HAP-1 (cell line): ENCODE data around the gene SLC33A1.
"Not testable (repeated sequence)": the region's sequence is repeated elsewhere in the genome, so short reads cannot be mapped to it uniquely, and the experiment has no call there.

ENCODE experiments used
- DNase-seq, 2 experiments: peaks; one replicate each; pipeline ENCODE4 v3.0.0-alpha.2; 2016 to 2020; ENCODE audit warnings: low spot score in 2 of 2
- H3K27me3 ChIP-seq: fragments of 250-450 bp; sonication (Bioruptor Pico); 2 replicates; pipeline ENCODE4 v1.5.1; 2020; ENCODE audit warnings: low read depth, mild to moderate bottlenecking, moderate library complexity
- H3K36me3 ChIP-seq: fragments of 250-450 bp; sonication (Bioruptor Pico); replicated peaks from 2 replicates; pipeline ENCODE4 v1.5.1; 2020; ENCODE audit warnings: mild to moderate bottlenecking
- H3K4me1 ChIP-seq: fragments of 250-450 bp; sonication (Bioruptor Pico); 2 replicates; pipeline ENCODE4 v1.5.1; 2020; ENCODE audit warnings: mild to moderate bottlenecking
- H3K4me3 ChIP-seq: fragments of 250-450 bp; sonication (Bioruptor Pico); 2 replicates; pipeline ENCODE4 v1.5.1; 2020; ENCODE audit warnings: mild to moderate bottlenecking, moderate library complexity
- H3K9me3 ChIP-seq: fragments of 250-450 bp; sonication (Bioruptor Pico); 2 replicates; pipeline ENCODE4 v1.5.1; 2020; ENCODE audit warnings: mild to moderate bottlenecking, moderate library complexity
- in situ Hi-C: fragments of 300-500 bp; cut with MboI; formaldehyde crosslinking; loops from 3 replicates; pipeline ENCODE4 v1.14.3; 2020; ENCODE audit warnings: low sequenced_read_pairs, inconsistent platforms, mixed read lengths

SLC33A1 gene

DNA sequence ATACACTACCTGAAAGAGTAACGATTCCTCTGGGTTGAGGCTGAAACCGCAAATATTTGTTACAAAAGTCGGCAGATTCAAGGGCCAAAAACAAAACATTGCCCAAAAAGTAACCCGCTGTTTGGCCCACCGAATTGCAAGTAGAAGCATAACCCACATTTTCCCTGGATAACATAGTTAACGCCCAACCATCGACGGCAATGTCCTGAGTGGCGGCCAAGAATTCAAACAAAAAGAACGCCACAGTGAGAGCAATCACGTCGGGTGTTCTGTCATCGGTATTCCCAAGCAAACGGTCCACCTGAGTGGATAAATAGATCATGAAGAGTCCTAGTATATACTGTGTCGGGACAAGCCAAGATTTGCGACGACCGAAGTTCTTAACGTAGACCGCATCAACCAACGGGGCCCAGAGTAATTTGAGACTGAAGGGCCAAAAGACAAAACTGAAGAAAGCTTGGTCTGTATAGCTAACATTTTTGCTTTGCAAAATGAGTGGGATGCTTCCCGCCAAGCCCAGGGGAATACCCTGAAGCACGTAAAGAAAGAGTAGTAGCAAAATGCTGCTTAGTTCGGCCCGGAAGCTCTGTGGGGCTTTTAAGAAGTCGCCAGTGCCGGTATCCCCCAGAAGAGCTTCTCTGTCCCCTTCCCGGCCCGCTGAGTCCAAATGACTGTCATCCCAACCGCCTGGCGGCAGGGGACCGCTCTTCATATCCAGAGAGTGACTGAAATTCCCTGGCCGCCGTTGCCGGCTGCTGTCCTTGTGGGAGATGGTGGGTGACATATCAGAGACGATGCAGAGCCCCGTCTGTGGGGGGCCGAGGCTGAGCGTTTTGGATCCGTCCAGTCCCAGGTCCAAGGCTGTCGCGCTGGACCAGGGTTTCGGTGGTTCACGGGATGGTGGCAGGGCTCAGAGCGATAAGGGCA is 750 bp downstream of the SLC33A1 start:
- Histone ChIP-seq H3K4me3 (peak overlapping the region; percentile 69), H3K4me1 (peaks cover 6% of the 10 kb centered on the region), H3K27me3 (no peaks in the 10 kb centered on the region), H3K36me3 (no peaks in the 10 kb centered on the region; the same call in 1 of the 2 replicates), H3K9me3 (no peaks in the 10 kb centered on the region)
- in situ Hi-C loops, result loop anchor here (10.0 to 25.0 kb wide), 2 partner anchors 109 to 491 kb away; partner anchors contain the start of gene PLCH1
- DNase-seq, result peak in 1 of 2 experiments; percentile 47

GRCh38 chr3:155852341-155852740 is 1.9 kb downstream of the SLC33A1 start:
- Histone ChIP-seq H3K4me3 (peak overlapping the region; percentile 69), H3K9me3 (no peaks in the 10 kb centered on the region), H3K4me1 (peaks cover 6% of the 10 kb centered on the region), H3K27me3 (no peaks in the 10 kb centered on the region), H3K36me3 (no peaks in the 10 kb centered on the region; the same call in 1 of the 2 replicates)
- DNase-seq, result no peak
- in situ Hi-C loops, result loop anchor here (10.0 to 25.0 kb wide), 2 partner anchors 108 to 490 kb away; partner anchors contain the start of gene PLCH1

GRCh38 chr3:155849404-155849803 is 4.8 kb downstream of the SLC33A1 start:
- H3K27me3 ChIP-seq, in situ Hi-C loops, H3K9me3 ChIP-seq, H3K36me3 ChIP-seq, H3K4me3 ChIP-seq, DNase-seq, H3K4me1 ChIP-seq: not testable (repeated sequence)

- in situ Hi-C loops, result no loop called here
Measured at GRCh38 chr3:155847993-155848392, 6.2 kb downstream of the SLC33A1 start.

DNA sequence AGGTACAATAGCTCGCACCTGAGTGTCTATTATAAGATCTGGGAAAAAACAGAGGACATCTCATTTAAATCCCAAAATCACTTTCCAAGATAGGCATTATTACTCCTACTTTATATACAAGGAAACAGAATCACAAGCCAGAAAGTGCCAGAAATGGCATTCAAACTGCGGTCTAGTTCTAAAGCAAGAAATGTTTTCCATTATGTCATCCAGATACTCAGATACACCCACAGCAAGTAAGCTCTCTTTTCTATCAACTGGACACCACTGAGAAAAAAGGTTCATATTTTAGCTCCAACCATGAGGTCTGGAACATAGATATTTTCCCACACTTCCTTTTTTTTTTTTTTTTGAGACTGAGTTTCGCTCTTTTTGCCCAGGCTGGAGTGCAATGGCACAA is 8.1 kb downstream of the SLC33A1 start:
- no peak for DNase-seq
- Histone ChIP-seq H3K36me3 (no peaks in the 10 kb centered on the region), H3K9me3 (no peaks in the 10 kb centered on the region)

More at GRCh38 chr3:155847993-155848392, 6.2 kb downstream of the SLC33A1 start:
- DNase-seq, result no peak
- Histone ChIP-seq H3K27me3 (no peaks in the 10 kb centered on the region), H3K36me3 (no peaks in the 10 kb centered on the region; the same call in 1 of the 2 replicates), H3K4me1 (no peaks in the 10 kb centered on the region; the same call in 1 of the 2 replicates), H3K4me3 (no peak overlapping the region), H3K9me3 (no peaks in the 10 kb centered on the region)

DNA sequence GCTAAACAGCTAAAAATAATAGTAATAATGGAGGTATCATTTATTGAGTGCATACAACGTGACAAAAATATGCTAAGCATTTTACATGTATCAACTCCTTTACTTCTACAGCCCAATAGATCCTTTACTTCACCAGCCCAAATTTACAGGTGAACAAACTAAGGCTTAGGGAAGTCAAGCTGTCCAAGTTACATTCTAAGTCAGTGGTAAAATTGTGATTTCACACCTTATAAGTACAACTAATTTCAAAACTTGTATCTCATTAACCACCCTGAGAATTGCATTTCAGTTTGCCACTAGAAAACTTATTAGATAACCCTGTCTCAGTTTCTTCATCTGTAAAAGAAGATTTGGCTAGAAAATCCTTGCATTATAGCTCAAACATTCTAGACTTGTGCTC is 10.7 kb downstream of the SLC33A1 start:
- H3K36me3 ChIP-seq, result no peaks in the 10 kb centered on the region
- in situ Hi-C loops, result no loop called here
- no peaks in the 10 kb centered on the region for H3K9me3 ChIP-seq
- H3K4me3 ChIP-seq, result no peak overlapping the region
- DNase-seq, result no peak
- H3K4me1 ChIP-seq, result no peaks in the 10 kb centered on the region
- no peaks in the 10 kb centered on the region for H3K27me3 ChIP-seq

More for the DNA sequence above, 8.1 kb downstream of the SLC33A1 start:
- Histone ChIP-seq H3K4me3 (no peak overlapping the region), H3K27me3 (no peaks in the 10 kb centered on the region), H3K4me1 (no peaks in the 10 kb centered on the region)
- in situ Hi-C loops, result no loop called here

DNA sequence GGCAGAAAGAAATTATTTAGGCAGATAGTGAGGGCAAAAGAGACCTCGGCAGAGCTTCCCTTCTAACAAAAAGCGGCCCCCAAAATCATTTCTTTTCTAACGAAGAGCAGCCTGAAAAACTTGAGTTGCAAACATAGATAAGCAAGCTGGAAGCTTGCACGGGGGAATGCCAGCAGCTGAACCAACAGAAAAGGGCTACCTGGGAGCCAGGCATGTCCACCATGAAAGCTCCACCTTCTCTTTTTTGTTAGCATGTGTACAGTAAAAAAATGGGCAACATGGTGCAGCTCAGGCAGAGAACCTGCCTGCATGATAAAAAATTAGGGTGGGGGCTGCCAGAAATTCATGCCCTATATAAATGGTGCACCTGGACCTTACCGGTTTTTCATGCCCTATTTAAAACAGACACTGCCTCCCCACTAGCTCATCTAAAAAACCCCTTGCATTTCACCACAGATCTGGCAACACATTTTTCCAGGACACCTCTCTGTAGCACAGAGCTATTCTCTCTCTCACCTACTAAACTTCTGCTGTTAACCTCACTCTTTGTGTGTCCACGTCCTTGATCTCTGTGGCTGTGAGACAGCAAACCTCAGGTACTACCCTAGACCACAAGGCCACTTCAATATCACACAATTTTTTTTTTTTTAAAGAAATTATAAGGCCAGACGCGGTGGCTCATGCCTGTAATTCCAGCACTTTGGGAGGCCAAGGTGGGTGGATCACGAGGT is 18.7 kb downstream of the SLC33A1 start:
- DNase-seq, result no peak
- Histone ChIP-seq H3K4me3 (no peak overlapping the region), H3K4me1 (no peaks in the 10 kb centered on the region), H3K36me3 (peaks cover 4% of the 10 kb centered on the region; the same call in 1 of the 2 replicates), H3K27me3 (no peaks in the 10 kb centered on the region), H3K9me3 (no peaks in the 10 kb centered on the region)
- in situ Hi-C loops, result no loop called here

GRCh38 chr3:155828490-155829098 is 25.6 kb downstream of the SLC33A1 start:
- H3K4me1 ChIP-seq, H3K9me3 ChIP-seq, H3K4me3 ChIP-seq, DNase-seq, H3K27me3 ChIP-seq, in situ Hi-C loops: not testable (repeated sequence)
- peaks cover 11% of the 10 kb centered on the region; the same call in 1 of the 2 replicates for H3K36me3 ChIP-seq

DNA sequence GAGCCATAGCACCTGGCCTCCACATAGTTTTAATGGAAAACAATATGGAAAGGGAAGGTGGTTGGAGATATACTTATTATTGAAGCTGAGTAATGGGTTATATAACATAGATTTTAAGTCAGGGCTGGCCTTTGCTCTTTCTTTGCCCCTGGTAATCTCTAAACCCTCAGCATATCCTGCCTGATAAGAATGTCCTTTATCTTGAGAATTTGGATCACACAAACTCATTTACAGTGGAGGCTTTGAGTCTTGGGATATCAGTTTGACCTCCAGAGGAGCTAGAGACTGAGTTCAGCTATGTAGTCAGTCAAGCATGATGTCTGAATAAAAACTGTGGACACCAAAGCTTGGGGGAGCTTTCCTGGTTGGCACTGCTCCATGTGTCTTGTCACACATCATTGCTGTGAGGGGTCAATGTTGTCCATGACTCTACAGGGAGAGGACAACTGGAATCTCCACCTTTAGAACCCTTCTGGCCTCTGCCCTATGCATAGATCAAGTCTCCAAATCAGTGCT is 39.1 kb downstream of the SLC33A1 start:
- in situ Hi-C loops, result no loop called here
- H3K9me3 ChIP-seq, result no peaks in the 10 kb centered on the region
- H3K4me3 ChIP-seq, result no peak overlapping the region
- no peak for DNase-seq
- no peaks in the 10 kb centered on the region; the same call in 1 of the 2 replicates for H3K36me3 ChIP-seq
- no peaks in the 10 kb centered on the region for H3K4me1 ChIP-seq
- H3K27me3 ChIP-seq, result no peaks in the 10 kb centered on the region

GRCh38 chr3:155813224-155813623 is 41.0 kb downstream of the SLC33A1 start:
- H3K27me3 ChIP-seq, H3K9me3 ChIP-seq, in situ Hi-C loops, H3K4me1 ChIP-seq, H3K4me3 ChIP-seq, H3K36me3 ChIP-seq, DNase-seq: not testable (repeated sequence)

DNA sequence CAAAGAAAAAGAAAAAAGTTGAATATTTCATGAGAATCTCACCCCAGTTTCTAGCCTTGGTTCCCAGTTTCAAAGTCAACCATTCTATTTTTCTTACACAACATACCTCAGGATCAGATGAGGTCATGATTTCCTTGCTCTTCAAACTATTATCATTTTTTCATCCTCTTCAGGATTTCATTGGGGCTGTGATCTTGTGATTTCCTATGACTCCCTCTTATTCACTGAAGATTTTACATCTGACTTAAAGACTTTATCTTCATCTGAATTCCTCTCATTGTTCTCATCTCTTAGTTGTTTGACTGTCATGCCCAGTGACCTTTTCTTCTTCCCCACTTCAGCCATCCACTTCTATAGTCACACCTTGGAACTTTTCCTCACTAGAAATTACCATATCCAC is 45.0 kb downstream of the SLC33A1 start:
- DNase-seq, result no peak
- Histone ChIP-seq H3K27me3 (no peaks in the 10 kb centered on the region), H3K36me3 (no peaks in the 10 kb centered on the region), H3K9me3 (no peaks in the 10 kb centered on the region), H3K4me1 (peaks cover 12% of the 10 kb centered on the region), H3K4me3 (no peak overlapping the region)
- in situ Hi-C loops, result no loop called here

DNA sequence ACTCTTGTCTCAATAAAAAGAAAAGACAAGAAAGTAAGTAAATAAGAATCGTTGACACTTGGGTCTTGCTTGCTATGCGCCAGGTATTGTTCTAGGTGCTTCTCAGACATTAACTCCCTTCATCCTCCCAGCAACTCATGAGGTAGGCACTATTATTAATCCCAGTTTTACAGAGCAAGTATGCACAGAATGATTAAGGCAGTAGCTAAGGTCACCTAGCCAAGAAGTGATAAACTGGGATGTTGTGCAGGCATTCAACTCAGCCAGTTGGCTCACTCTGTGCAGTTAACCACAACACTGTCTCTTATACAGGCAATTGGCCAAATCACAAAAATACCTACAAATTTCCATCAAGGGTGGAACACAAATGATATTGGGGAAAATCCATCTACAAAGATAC is 46.4 kb downstream of the SLC33A1 start:
- H3K4me3 ChIP-seq, result no peak overlapping the region
- DNase-seq, result no peak
- in situ Hi-C loops, result no loop called here

More for the DNA sequence above, 46.4 kb downstream of the SLC33A1 start:
- Histone ChIP-seq H3K36me3 (no peaks in the 10 kb centered on the region), H3K4me1 (peaks cover 12% of the 10 kb centered on the region), H3K9me3 (no peaks in the 10 kb centered on the region), H3K27me3 (no peaks in the 10 kb centered on the region)
